ENCODE measurements around the gene GANAB.

- TF ChIP-seq CSRNP3 (CRISPR knock-in tag; IDR thresholded peaks at IDR 0.05): no peak
- TF ChIP-seq CSDC2 (CRISPR knock-in tag; IDR thresholded peaks at IDR 0.05): no peak
- no peak for TF ChIP-seq ZFP3 (CRISPR knock-in tag; IDR thresholded peaks at IDR 0.05)
- no peak for TF ChIP-seq ZC3H10 (CRISPR knock-in tag; IDR thresholded peaks at IDR 0.05)
- TF ChIP-seq PATZ1 (CRISPR knock-in tag; IDR thresholded peaks at IDR 0.05; ENCODE audit: borderline replicate concordance): no peak
- no peak for TF ChIP-seq GLIS3 (CRISPR knock-in tag; IDR thresholded peaks at IDR 0.05)
- TF ChIP-seq ZFP30 (CRISPR knock-in tag; IDR thresholded peaks at IDR 0.05): no peak
- no peak for TF ChIP-seq BACH2 (CRISPR knock-in tag; IDR thresholded peaks at IDR 0.05; ENCODE audit: borderline replicate concordance)
- TF ChIP-seq TSHZ2 (CRISPR knock-in tag; IDR thresholded peaks at IDR 0.05): no peak
- no peak for TF ChIP-seq CREB5 (CRISPR knock-in tag; IDR thresholded peaks at IDR 0.05; ENCODE audit: low read depth)
Measured at GRCh38 chr11:62680825-62681240, 34.4 kb upstream of the GANAB start.
